ENCODE measurements around the gene ABHD17A.
"Not testable (repeated sequence)": the region's sequence is repeated elsewhere in the genome, so short reads cannot be mapped to it uniquely, and the experiment has no call there.

ABHD17A gene

DNA sequence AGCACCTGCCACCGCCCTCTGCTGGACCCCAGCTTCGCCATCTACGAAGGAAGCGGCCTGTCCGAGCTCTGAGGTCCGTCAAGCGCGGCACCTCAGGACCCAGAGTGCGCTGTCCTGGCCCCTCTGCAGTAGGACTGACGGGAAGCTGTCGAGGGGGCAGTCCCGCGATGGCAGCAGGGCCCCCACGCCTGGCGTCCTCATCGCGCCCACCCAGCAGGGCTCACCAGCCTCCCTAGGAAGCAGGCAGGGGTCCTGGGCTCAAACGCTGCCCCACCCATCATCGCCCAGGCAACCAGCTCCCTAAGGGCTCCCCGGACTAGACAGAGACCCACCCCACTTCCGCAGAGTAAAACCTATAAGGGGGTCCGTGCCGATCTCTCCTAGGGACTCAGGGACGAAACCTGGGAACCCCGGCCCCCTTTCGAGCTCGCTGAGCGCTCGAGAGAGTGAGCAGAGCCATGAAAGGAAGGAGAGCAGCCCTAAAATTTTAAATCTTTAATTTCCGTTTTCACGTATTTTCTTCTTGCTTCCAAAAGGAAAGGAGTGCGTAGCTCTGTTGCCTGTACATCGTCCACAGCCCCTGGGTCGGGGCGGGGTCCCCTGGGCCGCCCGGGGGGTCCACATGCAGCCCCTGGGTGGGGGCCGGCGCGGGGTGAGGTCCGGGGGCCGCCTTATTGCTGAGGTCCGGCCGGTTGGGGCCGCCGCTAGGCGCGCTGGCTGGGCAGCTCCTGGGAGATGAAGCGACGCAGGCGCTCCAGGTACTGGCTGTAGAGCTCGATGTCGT, 8.6 kb downstream of the ABHD17A start:
- TF ChIP-seq, protein P1, sequence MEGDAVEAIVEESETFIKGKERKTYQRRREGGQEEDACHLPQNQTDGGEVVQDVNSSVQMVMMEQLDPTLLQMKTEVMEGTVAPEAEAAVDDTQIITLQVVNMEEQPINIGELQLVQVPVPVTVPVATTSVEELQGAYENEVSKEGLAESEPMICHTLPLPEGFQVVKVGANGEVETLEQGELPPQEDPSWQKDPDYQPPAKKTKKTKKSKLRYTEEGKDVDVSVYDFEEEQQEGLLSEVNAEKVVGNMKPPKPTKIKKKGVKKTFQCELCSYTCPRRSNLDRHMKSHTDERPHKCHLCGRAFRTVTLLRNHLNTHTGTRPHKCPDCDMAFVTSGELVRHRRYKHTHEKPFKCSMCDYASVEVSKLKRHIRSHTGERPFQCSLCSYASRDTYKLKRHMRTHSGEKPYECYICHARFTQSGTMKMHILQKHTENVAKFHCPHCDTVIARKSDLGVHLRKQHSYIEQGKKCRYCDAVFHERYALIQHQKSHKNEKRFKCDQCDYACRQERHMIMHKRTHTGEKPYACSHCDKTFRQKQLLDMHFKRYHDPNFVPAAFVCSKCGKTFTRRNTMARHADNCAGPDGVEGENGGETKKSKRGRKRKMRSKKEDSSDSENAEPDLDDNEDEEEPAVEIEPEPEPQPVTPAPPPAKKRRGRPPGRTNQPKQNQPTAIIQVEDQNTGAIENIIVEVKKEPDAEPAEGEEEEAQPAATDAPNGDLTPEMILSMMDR (IDR thresholded peaks at IDR 0.05; ENCODE audit: low read depth, low read length) = peak; percentile 5; the same call in 1 of the 2 replicates
- DNase-seq (ENCODE audit: extremely low read depth, low read depth) = not testable (repeated sequence)

DNA sequence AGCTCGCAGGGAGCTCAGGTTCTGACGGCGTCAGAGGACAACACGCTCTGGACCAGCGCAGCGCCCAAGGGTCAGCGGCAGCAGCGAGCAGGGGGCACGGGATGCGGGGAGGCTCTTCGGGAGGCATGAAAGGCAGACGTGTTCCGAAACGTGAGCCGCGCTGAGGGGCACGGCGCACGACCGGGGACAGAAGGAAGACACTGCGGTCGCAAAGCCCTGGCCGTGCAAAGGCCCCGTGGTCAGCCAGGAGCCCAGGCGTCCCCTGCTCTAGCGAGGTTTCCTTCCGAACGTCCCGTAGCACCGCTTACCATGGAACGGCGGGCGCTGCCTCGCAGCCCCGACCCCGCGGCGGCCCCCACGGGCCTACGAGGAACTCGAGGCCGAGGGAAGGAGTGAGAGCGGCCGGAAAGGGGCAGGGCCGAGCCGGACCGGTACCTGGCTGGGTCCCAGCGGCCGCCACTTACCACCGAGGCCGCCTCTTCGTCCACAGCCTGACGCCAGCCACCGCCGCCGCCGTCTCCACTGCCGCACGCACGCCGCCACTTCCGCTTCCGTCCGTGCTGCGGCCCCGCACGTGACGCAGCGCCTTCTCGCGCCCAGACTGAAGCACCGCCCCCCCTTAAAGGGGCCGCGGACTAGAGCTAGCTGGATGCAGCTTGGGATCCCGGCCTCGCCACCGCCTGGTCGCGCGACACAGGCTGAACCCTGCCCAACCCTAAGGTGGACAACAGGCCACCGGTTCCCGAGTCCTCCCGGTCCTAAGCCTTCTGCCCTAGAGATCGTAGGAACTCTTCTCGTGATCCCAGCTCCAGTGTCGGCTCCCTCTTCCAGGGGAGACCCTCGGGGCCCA, 9.4 kb downstream of the ABHD17A start:
- TF ChIP-seq, protein P1 (IDR thresholded peaks at IDR 0.05; ENCODE audit: low read depth, low read length) = no peak; the same call in 1 of the 2 replicates
- DNase-seq (ENCODE audit: extremely low read depth, low read depth) = peak; percentile 64

DNA sequence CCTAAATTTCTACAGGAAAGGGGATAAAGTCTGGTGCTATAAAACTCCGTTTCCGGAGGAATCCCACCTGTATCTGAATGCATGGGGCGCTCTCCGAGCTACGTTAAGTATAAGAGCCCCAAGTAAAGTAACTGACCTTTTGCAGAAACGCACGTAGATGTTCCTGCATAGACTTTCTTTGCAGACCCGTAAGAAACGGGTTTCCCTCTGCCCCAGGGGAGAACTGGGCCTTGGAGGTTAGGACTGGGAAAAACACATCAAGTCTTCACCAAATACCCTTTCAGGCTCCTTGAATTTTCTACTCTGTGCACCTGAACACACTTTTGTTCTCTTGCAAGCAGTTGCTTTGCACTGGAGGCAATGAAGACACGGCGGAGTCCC, 10.0 kb downstream of the ABHD17A start:
- DNase-seq (ENCODE audit: extremely low read depth, low read depth) = not testable (repeated sequence)

DNA sequence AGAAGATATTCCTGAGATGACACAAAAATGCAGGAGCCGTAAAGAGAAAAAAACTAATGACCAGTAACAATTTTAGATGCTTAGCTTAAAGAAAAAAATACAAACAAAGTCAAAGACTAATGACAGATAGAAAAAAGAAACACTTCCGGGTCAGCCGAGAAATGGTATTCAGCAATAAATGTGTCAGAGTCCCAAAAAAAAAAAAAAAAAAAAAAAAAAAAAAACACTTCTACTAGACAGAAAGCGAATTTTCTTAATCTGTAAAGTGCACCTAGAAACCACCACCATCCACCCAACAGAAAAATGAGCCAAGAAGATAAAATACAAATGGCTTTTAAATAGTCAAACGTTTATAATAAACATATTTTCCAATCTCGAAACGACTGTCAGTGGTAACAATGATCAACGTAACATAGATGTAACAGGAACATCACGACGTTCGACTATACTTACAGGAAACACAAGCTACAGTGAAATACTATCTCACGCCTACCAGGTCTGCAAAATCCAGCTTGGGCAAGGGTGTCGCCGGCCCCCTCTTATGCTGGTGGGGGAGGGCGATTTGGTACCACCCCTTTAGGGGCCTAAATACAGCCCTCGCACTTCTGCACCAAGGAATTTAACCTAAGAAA, 10.6 kb downstream of the ABHD17A start:
- no peak for DNase-seq (ENCODE audit: extremely low read depth, low read depth)
- TF ChIP-seq, protein P1 (IDR thresholded peaks at IDR 0.05; ENCODE audit: low read depth, low read length) = no peak

DNA sequence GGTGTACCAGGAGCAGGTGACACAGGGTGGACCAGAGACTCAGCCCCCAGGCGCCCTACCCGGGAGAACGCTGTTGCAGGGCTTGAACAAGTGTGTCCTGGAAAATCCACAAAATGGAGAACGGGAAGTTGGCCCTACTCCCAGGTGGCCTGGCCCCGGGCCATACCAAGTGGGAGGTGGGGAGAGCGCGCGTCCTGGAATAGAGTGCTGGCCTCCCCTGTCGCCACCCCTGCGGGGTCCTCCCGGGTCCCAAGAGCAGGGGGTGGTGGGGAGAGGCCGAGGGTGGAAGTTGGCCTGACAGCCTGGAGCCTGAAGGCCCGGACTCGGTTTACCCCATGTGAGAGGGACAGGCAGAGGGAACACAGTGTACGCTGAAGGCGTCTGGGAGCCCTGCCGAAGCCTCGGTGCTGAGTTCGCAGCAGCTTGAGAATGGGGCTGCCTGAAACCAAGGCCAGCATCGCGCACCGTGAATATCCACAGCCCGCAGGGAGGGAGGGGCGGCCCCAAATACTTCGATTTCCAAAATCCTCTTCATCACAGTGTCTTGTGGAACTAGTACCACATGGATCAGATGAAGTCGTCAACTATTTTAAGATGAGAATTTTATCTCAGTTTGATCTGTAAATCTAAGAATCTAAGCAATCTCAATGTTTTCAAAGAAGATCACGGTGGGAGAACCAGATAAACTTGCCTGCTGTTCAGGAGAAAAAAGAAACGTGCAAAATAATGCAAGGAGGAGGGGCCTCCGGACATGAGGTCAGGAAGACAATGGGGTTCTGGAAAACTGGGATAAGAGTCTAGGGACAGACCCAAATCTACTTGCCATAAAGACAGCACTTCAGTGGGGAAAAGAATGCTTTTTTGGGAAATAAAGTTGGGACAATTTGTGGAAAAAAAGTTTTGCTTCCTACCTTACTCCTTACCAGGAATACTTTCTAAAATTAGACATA, 11.5 kb downstream of the ABHD17A start:
- TF ChIP-seq, protein P1 (IDR thresholded peaks at IDR 0.05; ENCODE audit: low read depth, low read length) = no peak
- DNase-seq (ENCODE audit: extremely low read depth, low read depth) = no peak

DNA sequence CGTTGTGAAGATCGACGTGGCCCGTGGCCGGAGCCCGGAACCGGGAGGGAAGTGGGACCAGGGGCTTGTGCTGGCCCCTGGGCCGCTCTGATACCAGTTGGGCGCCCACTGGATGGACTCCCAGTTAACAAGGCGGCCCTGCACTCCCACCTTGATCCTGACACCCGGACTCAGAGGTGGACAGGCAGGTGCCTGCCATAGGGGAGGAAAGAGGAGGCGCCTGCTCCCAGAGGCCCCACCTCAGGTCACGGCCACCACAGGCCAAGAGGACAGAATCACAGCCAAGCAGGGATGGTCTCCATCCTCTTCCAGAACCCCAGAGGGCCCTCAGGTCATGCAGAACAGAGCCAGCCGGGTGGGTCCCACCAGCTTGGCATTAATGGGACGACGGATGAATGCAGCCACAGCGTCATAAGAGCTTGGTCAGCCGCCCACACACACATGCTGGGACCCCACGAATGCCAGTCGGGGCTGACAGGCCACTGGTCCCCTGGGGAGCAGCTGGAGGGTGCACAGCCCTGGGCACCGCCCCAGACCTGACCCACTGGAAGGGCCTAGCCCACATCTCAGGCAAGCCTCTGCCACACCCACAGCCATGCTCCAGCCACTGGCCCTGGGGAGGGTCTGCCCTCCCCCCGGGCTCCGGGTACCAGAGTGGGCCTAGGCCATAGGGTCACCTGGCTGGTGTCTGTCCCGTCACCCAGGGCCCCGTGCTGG, 12.3 kb downstream of the ABHD17A start:
- DNase-seq (ENCODE audit: extremely low read depth, low read depth) = no peak
- TF ChIP-seq, protein P1 (IDR thresholded peaks at IDR 0.05; ENCODE audit: low read depth, low read length) = no peak

Data from AG09319 (cell line).